Ovary (tissue), 3 donors: ENCODE results near the gene CRYZL1.

ENCODE experiments used
- POLR2A ChIP-seq: fragments of 450-650 bp; IDR thresholded peaks from one replicate; pipeline ENCODE4 v1.6.1; 2017; ENCODE audit warnings: antibody characterized with exemption, mild to moderate bottlenecking, moderate library complexity
- TF ChIP-seq, protein P1 (sequence below), 3 donors: fragments of 450-650 bp in 2 of 3; fragments of 200-600 bp in 1 of 3; IDR thresholded peaks; one replicate each; pipeline versions ENCODE4 v1.5.1 to v1.8.0; 2016 to 2022; ENCODE audit warnings: antibody characterized with exemption in 3 of 3, mild to moderate bottlenecking in 1 of 3
- donor health status: DM: no; HTN: no; CAD: no.

DNA sequence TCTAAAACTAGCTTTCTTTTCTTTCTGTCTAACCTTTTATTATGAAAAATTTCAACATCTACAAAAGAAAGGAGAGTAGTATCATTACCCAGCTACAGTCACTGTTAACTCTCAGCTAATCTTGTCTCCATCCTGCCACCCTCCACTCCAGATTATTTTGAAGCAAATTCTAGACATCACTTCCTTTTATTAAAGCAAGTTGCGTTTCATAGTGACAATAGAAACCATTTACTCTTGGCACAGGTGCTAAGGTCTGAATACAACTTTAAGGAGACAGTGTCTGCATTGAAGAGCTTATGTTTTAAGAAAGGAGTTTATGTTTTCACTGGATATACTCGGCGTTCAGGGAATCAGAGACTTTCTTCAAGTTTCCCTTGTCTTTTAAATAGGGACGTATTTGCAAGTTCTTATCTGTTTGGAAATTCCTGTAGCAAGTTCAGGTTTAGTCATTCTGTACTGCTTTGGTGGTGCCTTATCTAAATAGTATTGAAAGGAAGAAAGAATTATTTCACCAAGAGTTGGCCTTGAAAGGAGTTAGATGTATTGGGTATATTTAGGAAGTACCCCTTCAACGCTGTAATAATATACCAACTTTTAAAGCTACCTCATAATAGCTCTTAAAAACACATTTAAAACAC, 43.5 kb upstream of the CRYZL1 start:
- TF ChIP-seq, protein P1, sequence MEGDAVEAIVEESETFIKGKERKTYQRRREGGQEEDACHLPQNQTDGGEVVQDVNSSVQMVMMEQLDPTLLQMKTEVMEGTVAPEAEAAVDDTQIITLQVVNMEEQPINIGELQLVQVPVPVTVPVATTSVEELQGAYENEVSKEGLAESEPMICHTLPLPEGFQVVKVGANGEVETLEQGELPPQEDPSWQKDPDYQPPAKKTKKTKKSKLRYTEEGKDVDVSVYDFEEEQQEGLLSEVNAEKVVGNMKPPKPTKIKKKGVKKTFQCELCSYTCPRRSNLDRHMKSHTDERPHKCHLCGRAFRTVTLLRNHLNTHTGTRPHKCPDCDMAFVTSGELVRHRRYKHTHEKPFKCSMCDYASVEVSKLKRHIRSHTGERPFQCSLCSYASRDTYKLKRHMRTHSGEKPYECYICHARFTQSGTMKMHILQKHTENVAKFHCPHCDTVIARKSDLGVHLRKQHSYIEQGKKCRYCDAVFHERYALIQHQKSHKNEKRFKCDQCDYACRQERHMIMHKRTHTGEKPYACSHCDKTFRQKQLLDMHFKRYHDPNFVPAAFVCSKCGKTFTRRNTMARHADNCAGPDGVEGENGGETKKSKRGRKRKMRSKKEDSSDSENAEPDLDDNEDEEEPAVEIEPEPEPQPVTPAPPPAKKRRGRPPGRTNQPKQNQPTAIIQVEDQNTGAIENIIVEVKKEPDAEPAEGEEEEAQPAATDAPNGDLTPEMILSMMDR (IDR thresholded peaks at IDR 0.05), result no peak
- TF ChIP-seq POLR2A, result no peak
